ENCODE data around the gene SLC6A2. TPM values are rescaled to one million over a fixed set of nuclear protein-coding genes. Genes with fewer than 3 reads are reported as not detected.

Gene SLC6A2
- total RNA-seq, 3 donors from 2014 or later, result 0.15 to 0.66 (median 0.64) TPM

- no peak for TF ChIP-seq POLR2A (IDR thresholded peaks at IDR 0.05)
- no peak for TF ChIP-seq CTCF (IDR thresholded peaks at IDR 0.05)
- no peak for TF ChIP-seq POLR2AphosphoS5 (IDR thresholded peaks at IDR 0.05)
- no peak overlapping the region for H3K4me3 ChIP-seq
Measured at GRCh38 chr16:55640701-55641327, 15.0 kb upstream of the SLC6A2 start.

GRCh38 chr16:55641430-55642056 is 14.2 kb upstream of the SLC6A2 start:
- H3K27me3 ChIP-seq, result peaks cover 0 to 7% of the 10 kb centered on the region in 2 donors
- H3K4me3 ChIP-seq, result no peak overlapping the region
- intact Hi-C loops (cut with DNase I; ENCODE audit: low total_unique reads), result no loop called here
- TF ChIP-seq CTCF (IDR thresholded peaks at IDR 0.05), result no peak
- no peak for TF ChIP-seq POLR2AphosphoS5 (IDR thresholded peaks at IDR 0.05)
- TF ChIP-seq POLR2A (IDR thresholded peaks at IDR 0.05), result no peak
- no peaks in the 10 kb centered on the region for H3K4me1 ChIP-seq
- H3K27ac ChIP-seq, result no peak overlapping the region
- no peaks in the 10 kb centered on the region for H3K9me3 ChIP-seq
- H3K36me3 ChIP-seq, result no peaks in the 10 kb centered on the region
- no peak for DNase-seq (ENCODE audit: low spot score in 2 of 2)

More at GRCh38 chr16:55640701-55641327, 15.0 kb upstream of the SLC6A2 start:
- H3K4me1 ChIP-seq, result no peaks in the 10 kb centered on the region
- H3K27me3 ChIP-seq, result peaks cover 0 to 7% of the 10 kb centered on the region in 2 donors
- no peak overlapping the region for H3K27ac ChIP-seq
- intact Hi-C loops (cut with DNase I; ENCODE audit: low total_unique reads), result no loop called here
- H3K36me3 ChIP-seq, result no peaks in the 10 kb centered on the region
- no peak for DNase-seq (ENCODE audit: low spot score in 2 of 2)
- H3K9me3 ChIP-seq, result no peaks in the 10 kb centered on the region

- Histone ChIP-seq H3K27ac (no peak overlapping the region), H3K27me3 (peaks cover 0 to 7% of the 10 kb centered on the region in 2 donors), H3K36me3 (no peaks in the 10 kb centered on the region), H3K4me1 (no peaks in the 10 kb centered on the region), H3K9me3 (no peaks in the 10 kb centered on the region), H3K4me3 (no peak overlapping the region)
- intact Hi-C loops (cut with DNase I; ENCODE audit: low total_unique reads), result no loop called here
- no peak for DNase-seq (ENCODE audit: low spot score in 2 of 2)
- TF ChIP-seq POLR2AphosphoS5 (IDR thresholded peaks at IDR 0.05) (no peak), CTCF (IDR thresholded peaks at IDR 0.05) (no peak), POLR2A (IDR thresholded peaks at IDR 0.05) (no peak)
Measured at GRCh38 chr16:55642611-55643010, 13.2 kb upstream of the SLC6A2 start.

GRCh38 chr16:55643161-55643970 is 12.4 kb upstream of the SLC6A2 start:
- DNase-seq (ENCODE audit: low spot score in 2 of 2), result no peak
- intact Hi-C loops (cut with DNase I; ENCODE audit: low total_unique reads), result no loop called here
- H3K4me1 ChIP-seq, result no peaks in the 10 kb centered on the region
- H3K27ac ChIP-seq, result no peak overlapping the region
- no peaks in the 10 kb centered on the region for H3K9me3 ChIP-seq
- peaks cover 0 to 7% of the 10 kb centered on the region in 2 donors for H3K27me3 ChIP-seq
- no peak overlapping the region for H3K4me3 ChIP-seq
- TF ChIP-seq POLR2A (IDR thresholded peaks at IDR 0.05) (no peak), CTCF (IDR thresholded peaks at IDR 0.05) (no peak), POLR2AphosphoS5 (IDR thresholded peaks at IDR 0.05) (no peak)
- H3K36me3 ChIP-seq, result no peaks in the 10 kb centered on the region

GRCh38 chr16:55645986-55646385 is 9.8 kb upstream of the SLC6A2 start:
- Histone ChIP-seq H3K36me3 (no peaks in the 10 kb centered on the region), H3K27ac (no peak overlapping the region), H3K27me3 (peaks cover 0 to 3% of the 10 kb centered on the region in 2 donors), H3K9me3 (no peaks in the 10 kb centered on the region), H3K4me1 (no peaks in the 10 kb centered on the region), H3K4me3 (no peak overlapping the region)
- DNase-seq (ENCODE audit: low spot score in 2 of 2), result no peak
- no peak for TF ChIP-seq CTCF (IDR thresholded peaks at IDR 0.05)
- TF ChIP-seq POLR2AphosphoS5 (IDR thresholded peaks at IDR 0.05), result no peak
- no peak for TF ChIP-seq POLR2A (IDR thresholded peaks at IDR 0.05)
- intact Hi-C loops (cut with DNase I; ENCODE audit: low total_unique reads), result no loop called here
